ENCODE results near the gene CSTB.

CSTB gene

GRCh38 chr21:43793243-43793642, 17.1 kb upstream of the CSTB start:
- DNase-seq (ENCODE audit: extremely low read depth in 1 of 2, low read depth in 1 of 2): no peak

- DNase-seq (ENCODE audit: extremely low read depth in 1 of 2, low read depth in 1 of 2): no peak
Observed at GRCh38 chr21:43792406-43792805, 16.3 kb upstream of the CSTB start.

- no peak for DNase-seq (ENCODE audit: extremely low read depth in 1 of 2, low read depth in 1 of 2)
Observed at GRCh38 chr21:43790010-43790524, 14.0 kb upstream of the CSTB start.

GRCh38 chr21:43789276-43790009, 13.3 kb upstream of the CSTB start, which contains the start of gene RRP1:
Gene RRP1 (plus strand): TSS chr21:43789577. CDS start chr21:43789630, 53 bp downstream.
- peak; percentile 77 to 94 for DNase-seq (ENCODE audit: extremely low read depth in 1 of 2, low read depth in 1 of 2)

- DNase-seq (ENCODE audit: extremely low read depth in 1 of 2, low read depth in 1 of 2): no peak
Observed at GRCh38 chr21:43786807-43787440, 10.8 kb upstream of the CSTB start.

GRCh38 chr21:43786300-43786806, 10.2 kb upstream of the CSTB start:
- DNase-seq (ENCODE audit: extremely low read depth in 1 of 2, low read depth in 1 of 2): no peak

GRCh38 chr21:43785134-43785533, 9.0 kb upstream of the CSTB start:
- DNase-seq (ENCODE audit: extremely low read depth in 1 of 2, low read depth in 1 of 2): no peak

GRCh38 chr21:43783098-43783700, 7.1 kb upstream of the CSTB start:
- no peak for DNase-seq (ENCODE audit: extremely low read depth in 1 of 2, low read depth in 1 of 2)

GRCh38 chr21:43782431-43783097, 6.5 kb upstream of the CSTB start:
- DNase-seq (ENCODE audit: extremely low read depth in 1 of 2, low read depth in 1 of 2): no peak

- DNase-seq (ENCODE audit: extremely low read depth in 1 of 2, low read depth in 1 of 2): no peak
Observed at GRCh38 chr21:43781846-43782245, 5.7 kb upstream of the CSTB start.

GRCh38 chr21:43779660-43780059, 3.6 kb upstream of the CSTB start:
- no peak for DNase-seq (ENCODE audit: extremely low read depth in 1 of 2, low read depth in 1 of 2)

GRCh38 chr21:43778469-43779335, 2.6 kb upstream of the CSTB start:
- no peak for DNase-seq (ENCODE audit: extremely low read depth in 1 of 2, low read depth in 1 of 2)

- no peak for DNase-seq (ENCODE audit: extremely low read depth in 1 of 2, low read depth in 1 of 2)
Observed at GRCh38 chr21:43777953-43778352, 1.8 kb upstream of the CSTB start.

- DNase-seq (ENCODE audit: extremely low read depth in 1 of 2, low read depth in 1 of 2): no peak
Observed at GRCh38 chr21:43775190-43775589, 918 bp downstream of the CSTB start.

GRCh38 chr21:43774163-43774562, 1.9 kb downstream of the CSTB start:
- DNase-seq (ENCODE audit: extremely low read depth in 1 of 2, low read depth in 1 of 2): no peak

- DNase-seq (ENCODE audit: extremely low read depth in 1 of 2, low read depth in 1 of 2): no peak
Observed at GRCh38 chr21:43772425-43772821, 3.7 kb downstream of the CSTB start.

GRCh38 chr21:43771698-43772424, 4.2 kb downstream of the CSTB start:
- no peak for DNase-seq (ENCODE audit: extremely low read depth in 1 of 2, low read depth in 1 of 2)

GRCh38 chr21:43771199-43771675, 4.9 kb downstream of the CSTB start:
- no peak for DNase-seq (ENCODE audit: extremely low read depth in 1 of 2, low read depth in 1 of 2)

GRCh38 chr21:43770066-43770655, 5.9 kb downstream of the CSTB start:
- DNase-seq (ENCODE audit: extremely low read depth in 1 of 2, low read depth in 1 of 2): no peak

Measured in activated CD8-positive, alpha-beta memory T cell treated with anti-CD3 and anti-CD28 coated beads for 1 hour (primary cell).